ENCODE data around the gene RIT2.

Gene RIT2

DNA sequence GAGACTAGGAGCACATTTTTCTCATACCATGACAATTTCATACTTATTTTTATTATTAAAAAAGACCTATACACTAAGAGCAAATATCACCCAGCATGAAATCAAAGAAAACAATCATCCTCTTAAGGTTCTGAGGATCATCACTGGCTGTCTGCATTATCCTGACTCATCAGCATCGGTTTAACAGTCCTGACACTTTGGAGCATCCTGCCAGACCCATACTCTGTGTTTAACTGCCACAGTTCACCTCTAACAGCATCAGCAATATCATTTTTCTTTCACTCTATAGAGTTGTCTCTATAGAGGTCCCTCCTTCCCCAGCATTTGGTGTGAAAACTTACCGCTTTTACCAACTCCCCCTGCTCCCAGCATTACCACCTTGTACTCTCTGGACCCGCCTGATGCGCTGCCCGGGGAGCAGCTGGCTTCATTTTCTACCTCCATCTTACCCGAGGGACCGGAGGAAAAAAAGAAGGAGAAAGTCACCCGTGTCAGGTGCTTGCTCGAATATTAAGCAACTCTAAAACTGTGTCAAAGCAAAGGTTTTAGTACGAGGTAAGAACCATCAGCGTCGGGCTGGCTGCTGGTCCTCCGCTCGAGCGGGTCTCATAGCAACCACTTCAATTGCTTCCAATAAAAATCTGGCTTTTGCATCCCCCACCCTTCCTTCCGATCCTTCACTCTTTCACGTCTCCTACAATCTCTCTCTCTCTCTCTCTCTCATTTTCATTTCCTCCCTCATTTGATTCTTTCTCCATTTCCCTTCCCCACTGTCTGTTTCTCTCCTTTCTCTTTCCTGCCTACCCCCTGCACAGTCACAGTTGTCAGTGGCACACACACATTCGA is at the start of gene RIT2:
Gene RIT2, minus strand, starts transcription at position 610 of the 846 bp plus-strand sequence.
- DNase-seq = no peak

DNA sequence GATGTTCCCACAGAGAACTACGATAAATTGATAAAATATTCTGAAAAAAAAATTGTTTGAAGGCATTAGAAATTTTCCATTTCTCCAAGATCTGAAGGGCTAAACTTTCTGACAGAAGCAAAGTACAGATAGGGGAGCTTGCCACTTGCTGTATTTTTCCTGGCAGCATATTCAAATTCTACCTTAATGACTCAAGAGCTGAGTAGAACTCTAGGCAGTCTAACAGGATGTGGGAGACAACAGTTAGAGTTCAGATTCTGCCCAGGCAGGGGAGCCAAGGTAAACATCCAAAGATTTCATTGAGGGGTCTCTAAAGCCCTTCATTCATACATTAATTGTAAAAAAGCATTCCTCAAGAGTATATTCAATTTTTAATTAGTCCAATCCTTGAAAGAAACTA is 46.0 kb upstream of the RIT2 start:
- no peak for DNase-seq

DNA sequence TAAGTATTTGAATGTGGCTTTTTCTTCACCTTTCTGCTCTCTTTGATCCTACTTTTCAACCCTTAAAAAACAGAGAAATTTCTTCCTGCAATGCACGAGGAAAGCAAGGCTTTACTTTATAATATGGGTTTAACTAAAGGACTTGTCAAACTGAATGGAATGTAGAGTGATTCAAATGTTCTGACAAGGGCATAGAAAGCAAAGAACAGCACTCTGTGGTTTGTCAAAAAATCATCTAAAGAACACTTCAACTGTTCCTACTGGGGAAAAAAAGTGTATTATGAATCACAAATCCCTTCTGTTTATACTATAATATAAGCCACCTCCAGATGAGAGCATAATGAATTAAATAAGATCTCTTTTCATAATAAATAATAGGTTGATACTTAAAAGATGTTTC is 45.0 kb upstream of the RIT2 start:
- DNase-seq = no peak

- no peak for DNase-seq
Measured at GRCh38 chr18:43159926-43160325, 44.4 kb upstream of the RIT2 start.

DNA sequence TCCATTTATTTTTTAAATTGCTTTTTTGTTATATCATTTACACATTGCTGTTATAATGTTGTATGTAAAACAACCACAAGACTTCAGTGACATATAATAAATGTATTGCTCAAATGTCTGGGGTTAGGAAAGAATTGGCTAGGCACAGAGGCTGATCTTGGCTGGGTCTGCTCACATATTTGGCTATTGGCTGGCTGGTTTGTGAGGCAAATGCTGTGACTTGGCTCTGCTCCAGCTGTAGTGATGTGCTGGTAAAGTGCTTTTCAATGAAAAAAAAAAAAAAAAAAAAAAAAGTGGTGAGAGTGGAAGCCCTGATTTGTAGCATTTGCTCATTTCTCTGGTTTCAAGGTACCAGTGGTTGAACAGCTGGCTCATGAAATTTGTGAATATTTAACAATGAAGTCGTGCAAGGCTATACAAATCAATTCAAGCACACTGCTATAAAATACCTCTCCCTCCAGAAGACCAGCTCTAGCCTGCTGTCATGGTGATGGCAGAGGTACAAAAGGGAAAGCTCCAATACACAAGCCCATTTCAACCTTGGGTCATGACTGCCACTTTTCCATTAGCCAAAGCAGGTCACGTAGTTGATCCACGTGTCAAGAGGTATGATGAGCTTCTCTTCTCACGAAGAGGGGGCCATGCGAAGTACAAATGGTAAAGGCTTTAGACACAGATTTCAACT is 43.7 kb upstream of the RIT2 start:
- no peak for DNase-seq

- no peak for DNase-seq
Measured at GRCh38 chr18:43158381-43158780, 42.9 kb upstream of the RIT2 start.

DNA sequence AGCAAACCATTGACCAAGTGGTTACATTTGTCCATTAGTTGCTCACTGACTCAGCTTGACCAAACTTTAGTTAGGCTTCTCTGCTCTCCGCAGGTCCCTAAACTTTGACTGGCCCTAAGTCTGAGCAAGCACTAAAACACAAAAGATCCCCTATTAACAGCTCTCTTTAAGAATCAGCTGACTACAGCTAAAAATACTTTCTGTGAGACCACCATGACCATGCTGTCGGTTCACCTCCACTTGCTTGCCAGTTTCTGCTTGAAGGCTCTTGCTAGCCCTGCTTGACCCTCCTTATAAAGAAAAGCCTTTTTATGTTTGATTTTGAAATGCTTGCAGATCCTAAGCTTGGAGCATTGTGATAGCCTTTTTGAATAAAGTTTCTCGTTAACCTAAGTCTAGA is 40.4 kb upstream of the RIT2 start:
- DNase-seq = no peak

DNA sequence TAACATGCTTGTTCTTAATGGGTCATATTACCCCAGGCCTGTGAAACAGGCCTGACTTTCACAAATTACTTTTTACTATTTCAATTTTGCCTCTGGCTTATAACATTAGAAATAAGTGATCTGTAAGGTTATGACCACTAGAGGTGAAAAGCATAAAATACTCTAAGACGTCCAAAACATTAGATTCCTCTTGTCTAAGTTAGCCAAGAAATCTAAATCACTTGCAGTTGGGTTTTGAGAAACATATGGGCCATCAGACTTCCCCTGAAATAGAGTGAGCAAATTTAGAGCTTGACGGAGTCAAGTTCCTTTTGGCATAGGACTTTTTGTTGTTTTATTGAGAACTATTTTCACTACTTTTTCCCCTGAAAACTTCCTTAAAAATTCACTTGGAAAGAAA is 32.7 kb upstream of the RIT2 start:
- DNase-seq = no peak

DNA sequence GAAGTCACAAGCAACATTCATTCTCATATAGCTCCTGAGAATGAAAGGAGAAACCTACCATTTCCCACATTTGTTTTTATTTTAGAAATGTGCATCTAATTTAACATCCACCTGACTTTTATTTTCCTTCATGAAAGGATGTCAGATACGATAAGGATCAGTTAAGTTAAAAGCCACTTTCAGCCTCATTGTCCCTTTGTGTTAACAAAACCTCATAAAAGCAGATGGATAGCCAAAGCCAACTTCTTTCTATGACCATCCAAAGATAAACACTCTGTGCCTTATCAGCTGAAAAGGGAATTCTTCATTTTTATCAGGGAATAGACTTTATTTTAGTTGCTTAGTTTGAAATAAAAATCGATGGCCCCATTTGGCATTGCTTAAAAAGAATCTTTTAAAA is 25.7 kb upstream of the RIT2 start:
- no peak for DNase-seq

DNA sequence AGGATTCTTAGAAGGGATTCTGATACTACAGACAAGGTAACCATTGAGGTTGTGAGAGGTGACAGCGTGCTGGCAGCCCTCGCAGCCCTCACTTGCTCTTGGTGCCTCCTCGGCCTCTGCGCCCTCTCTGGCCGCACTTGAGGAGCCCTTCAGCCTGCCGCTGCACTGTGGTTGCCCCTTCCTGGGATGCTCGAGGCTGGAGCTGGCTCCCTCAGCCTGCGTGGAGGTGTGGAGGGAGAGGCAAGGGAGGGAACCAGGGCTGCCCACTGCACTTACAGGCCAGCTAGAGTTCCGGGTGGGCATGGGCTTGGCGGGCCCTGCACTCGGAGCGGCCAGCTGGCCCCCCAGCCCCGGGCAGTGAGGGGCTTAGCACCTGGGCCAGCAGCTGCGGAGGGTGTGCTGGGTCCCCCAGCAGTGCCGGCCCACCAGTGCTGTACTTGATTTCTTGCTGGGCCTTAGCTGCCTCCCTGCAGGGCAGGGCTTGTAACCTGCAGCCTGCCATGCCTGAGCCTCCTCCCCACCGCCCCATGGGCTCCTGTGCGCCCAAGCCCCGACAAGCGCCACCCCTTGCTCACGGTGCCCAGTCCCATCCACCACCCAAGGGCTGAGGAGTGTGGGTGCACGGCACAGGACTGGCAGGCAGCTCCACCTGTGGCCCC is 23.9 kb upstream of the RIT2 start:
- no peak for DNase-seq

- no peak for DNase-seq
Measured at GRCh38 chr18:43134876-43135275, 19.4 kb upstream of the RIT2 start.

DNA sequence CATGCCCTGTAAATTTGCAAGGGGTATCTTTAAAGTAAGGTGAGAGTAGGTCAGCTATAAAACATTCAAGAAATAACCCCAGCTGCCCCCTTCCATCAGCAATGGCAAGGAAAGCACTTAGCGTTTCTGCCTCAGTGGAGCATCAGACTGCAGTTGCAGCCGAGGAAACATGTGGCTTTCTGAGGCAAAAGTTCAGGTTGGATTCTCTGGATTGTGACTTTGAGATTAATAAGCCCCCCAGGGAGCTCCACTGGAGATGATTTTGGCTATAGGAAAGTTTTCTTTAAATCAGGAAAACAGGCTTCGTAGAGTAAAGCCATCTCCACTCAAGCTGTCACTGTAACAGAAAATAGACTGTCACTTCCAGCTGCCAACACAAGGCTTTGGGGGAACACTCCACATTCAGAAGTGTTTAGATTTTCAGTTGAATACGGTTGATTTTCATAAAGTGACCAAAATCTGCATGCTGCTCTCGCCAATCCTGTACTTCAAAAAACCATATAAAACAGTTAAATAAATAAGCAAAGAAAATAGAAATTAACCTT is 15.3 kb upstream of the RIT2 start:
- DNase-seq = no peak

DNA sequence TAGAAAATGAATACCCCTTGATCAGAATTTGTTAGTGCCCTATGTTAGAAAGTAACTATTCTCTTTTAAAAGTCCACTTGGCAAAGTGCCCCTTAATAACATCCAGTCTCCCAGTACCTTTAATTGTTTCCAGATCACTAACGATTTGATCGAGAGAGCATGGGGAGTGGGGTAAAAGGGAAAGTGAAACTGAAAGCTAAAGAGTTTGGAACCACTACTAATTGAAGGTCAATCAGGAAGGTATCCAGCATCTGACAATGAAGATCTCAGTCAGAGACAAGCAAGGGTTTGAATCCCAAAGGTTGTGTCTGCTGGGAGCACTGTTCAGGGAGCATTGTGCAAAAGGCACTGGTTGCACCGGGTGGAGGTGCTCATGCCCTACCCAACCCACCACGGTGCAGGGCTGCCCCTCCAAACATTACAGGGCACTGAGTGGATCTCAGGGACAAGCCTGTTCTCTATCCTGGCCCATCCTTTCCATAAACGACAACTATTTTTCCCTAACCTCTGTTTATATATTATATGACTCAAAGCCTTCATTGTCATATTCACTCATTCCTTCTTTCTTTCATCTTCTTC is 14.6 kb upstream of the RIT2 start:
- DNase-seq = no peak

DNA sequence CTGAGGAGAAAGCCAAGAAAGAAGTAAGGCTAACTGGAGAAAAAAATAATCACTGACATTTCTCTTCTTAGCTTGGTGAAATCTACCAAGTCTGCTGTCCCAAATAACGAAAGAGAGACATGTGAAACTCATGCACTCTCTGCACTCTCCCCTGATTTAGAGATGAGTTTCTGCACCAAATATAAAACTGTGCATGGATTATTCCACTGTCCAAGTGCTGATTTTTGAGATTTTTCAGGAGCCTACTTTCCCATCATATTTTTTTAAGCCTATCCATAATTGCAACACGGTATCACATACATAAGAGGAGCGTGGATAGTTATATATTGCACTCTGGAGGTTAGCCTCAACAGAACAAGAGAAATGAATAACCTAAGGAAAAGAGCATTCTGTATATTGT is 10.0 kb upstream of the RIT2 start:
- no peak for DNase-seq

- no peak for DNase-seq
Measured at GRCh38 chr18:43122955-43123354, 7.5 kb upstream of the RIT2 start.

GRCh38 chr18:43116699-43117294 is 1.3 kb upstream of the RIT2 start:
- DNase-seq = no peak

DNA sequence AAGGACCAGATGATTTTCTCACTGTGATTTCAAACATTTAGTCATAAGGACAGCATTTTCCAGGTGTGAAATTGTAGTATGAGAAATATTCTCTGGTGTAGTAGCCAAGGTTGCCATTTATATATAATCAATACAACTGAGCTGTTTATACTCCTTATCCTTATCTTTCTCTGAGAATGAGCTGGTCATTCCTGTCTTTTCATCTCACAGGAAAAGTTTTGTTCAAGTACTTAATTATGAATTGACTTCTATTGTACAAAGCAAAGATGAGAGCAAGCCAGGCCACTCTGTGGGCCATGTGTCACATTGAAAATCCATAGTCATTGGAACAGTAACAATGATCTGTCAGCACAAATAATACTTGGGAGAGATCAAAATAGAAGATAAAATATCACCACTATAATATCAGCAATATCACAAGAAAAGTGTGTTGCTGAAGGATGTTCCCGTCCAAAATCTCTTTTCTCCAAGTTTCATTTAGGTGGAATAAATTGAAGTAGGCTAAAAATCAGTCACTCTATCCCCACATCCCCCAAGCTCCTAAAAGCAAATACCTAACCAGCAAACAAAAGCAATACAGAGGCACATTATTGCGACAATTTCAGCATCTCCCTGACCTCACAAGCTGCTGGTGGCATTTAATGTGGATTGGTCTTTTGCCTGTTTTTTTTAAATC is 2.1 kb downstream of the RIT2 start:
- no peak for DNase-seq

- DNase-seq = no peak
Measured at GRCh38 chr18:43108882-43109281, 6.6 kb downstream of the RIT2 start.

DNA sequence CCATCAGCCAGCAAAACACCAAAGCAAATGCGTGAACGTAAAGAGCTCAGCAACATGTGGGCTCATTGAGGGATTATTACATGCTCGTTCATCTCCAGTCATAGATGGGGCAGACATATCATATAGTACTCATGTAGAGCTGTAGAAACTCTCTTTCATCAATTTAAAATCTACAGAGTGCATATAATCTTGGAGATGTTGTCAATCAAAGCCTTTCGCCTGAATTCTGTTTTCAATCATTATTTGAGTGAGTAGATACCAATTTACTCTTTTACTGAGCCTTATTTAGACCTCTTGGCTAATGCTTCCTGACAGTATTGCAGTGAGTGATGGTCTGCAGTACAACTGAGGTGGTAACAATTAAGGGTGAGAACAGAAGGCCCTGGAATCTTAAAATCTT is 7.0 kb downstream of the RIT2 start:
- no peak for DNase-seq

DNA sequence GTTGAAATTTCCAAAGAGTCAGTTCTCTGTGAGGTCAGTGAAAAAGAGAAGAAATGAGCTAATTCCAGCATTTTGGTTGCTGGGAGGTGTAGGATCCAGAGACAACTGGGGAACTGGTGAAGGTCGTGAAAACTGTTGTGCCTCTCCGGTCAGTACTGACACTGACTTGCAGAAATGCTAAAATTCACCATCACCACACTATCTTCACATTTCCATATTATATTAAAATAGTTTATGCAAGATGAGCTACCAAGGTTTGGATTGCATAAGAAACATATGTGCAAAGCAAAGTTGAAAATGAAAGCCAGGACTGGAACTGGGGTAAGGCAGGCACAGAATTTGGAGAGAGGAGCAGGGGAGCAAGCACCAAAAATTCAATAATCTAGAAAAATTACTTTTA is 21.8 kb downstream of the RIT2 start:
- no peak for DNase-seq

GRCh38 chr18:43092539-43092938 is 22.9 kb downstream of the RIT2 start:
- DNase-seq = no peak

- no peak for DNase-seq
Measured at GRCh38 chr18:43081396-43081795, 34.1 kb downstream of the RIT2 start.
